ENCODE measurements around the gene WAPL.

- TF ChIP-seq POLR2AphosphoS5 (IDR thresholded peaks at IDR 0.05) = no peak
- TF ChIP-seq POLR2A (IDR thresholded peaks at IDR 0.05) = no peak
Observed at GRCh38 chr10:86389441-86390193, 132.0 kb downstream of the WAPL start.

Data from prostate gland (tissue), 1 donor.